Measurements from ENCODE around the gene TTC39B. TPM values are rescaled to one million over a fixed set of nuclear protein-coding genes. Genes with fewer than 3 reads are reported as not detected.
A peak's percentile ranks its signal among the peaks of the same experiment; 100 is the strongest.

TTC39B gene
- total and polyA plus RNA-seq, 2 of the 8 experiments (the other 6 are each of a cell fraction or from before 2014, with no cell fraction given): 1.6 to 10.9 TPM

DNA sequence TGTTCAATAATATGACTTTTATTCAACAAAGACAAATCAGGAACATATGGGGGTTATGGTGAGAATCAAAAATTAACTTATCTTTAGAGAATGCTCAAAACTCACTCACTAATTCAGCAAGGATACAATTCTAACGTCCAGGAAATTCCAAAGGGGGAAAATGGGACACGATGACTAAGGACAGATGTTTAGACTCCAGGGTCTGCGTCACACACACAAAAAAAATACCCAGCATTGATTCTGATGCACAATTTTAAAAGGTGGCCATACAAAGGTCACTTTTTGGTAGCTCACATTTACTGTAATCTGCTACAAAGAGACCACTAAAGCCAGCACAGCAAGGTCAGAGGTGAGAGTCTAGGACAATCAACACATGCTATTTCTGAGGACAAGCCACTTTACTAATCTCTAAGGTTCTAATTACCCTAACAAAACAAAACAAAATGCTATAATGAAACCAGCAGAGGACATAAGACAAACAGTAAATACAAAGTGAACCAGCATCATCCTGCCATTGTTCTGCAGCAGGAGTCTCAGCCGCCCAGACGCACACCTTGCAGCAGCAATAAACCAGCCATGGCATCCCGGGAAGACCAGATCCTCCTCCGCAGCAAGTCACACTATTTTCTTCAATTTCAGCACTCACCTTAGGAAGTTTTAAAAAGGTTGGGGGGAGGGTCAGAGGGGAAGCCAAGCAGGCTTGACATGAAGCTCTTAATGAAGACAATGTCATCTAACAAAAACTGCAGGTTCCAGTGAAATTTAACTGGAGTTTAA lies 57.8 kb downstream of the TTC39B start:
- H3K23me2 ChIP-seq (ENCODE audit: low read depth, low read length): no peaks in the 10 kb centered on the region
- no peak overlapping the region for H3K4ac ChIP-seq (replicated peaks; ENCODE audit: insufficient read length, low read depth, low read length)
- no peak overlapping the region for H3K9ac ChIP-seq (replicated peaks in 1 of 4; ENCODE audit: extremely low read depth in 1 of 4, low read depth in 3 of 4, low read length in 3 of 4)
- H4K20me1 ChIP-seq (replicated peaks in 1 of 2; ENCODE audit: control insufficient read depth in 1 of 2, insufficient read depth in 2 of 2, low read length in 2 of 2): no peaks in the 10 kb centered on the region
- no peak overlapping the region for H2AFZ ChIP-seq (ENCODE audit: low read length)
- TF ChIP-seq SIRT6 (IDR thresholded peaks at IDR 0.05; ENCODE audit: low read length) (no peak), NRF1 (IDR thresholded peaks at IDR 0.05; ENCODE audit: low read depth, low read length) (no peak), JUN (IDR thresholded peaks at IDR 0.05; ENCODE audit: low read depth, low read length) (no peak), FOSL1 (IDR thresholded peaks at IDR 0.05; ENCODE audit: insufficient read depth, low read depth, low read length) (no peak)
- no peak overlapping the region for H3K18ac ChIP-seq (ENCODE audit: extremely low read depth, low read length)
- no peak overlapping the region for H3K56ac ChIP-seq (replicated peaks; ENCODE audit: insufficient read length, low read depth, low read length)
- no peaks in the 10 kb centered on the region for H3K79me2 ChIP-seq (ENCODE audit: control insufficient read depth in 1 of 2, insufficient read depth in 2 of 2, low read length in 2 of 2)
- H2BK120ac ChIP-seq (replicated peaks; ENCODE audit: low read depth, low read length): no peak overlapping the region
- H3K36me3 ChIP-seq (ENCODE audit: control insufficient read depth in 2 of 4, insufficient read depth in 4 of 4, low read length in 3 of 4): no peaks in the 10 kb centered on the region
- H3K4me2 ChIP-seq (ENCODE audit: insufficient read depth in 1 of 2, low read depth in 2 of 2, low read length in 2 of 2): peak overlapping the region in 1 of 2 experiments; percentile 39; a peak in 1 of 4 replicates
- DNase-seq (ENCODE audit: low read depth in 1 of 2, low spot score in 2 of 2): no peak
- no peak overlapping the region for H2BK15ac ChIP-seq (ENCODE audit: low read length)
- POLR2A ChIA-PET (ENCODE audit: partially characterized antibody): no interaction called here
- H2BK5ac ChIP-seq (ENCODE audit: low read depth, low read length): no peak overlapping the region
- 60% methylated on average over 7 of the region's 7 CpGs; no CpG with 5 or more reads in 1 of the 2 experiments for WGBS, 2 experiments (ENCODE audit: extremely low coverage in 1 of 2, insufficient coverage in 1 of 2, insufficient read length in 1 of 2, insufficient replicate concordance in 2 of 2, low coverage in 1 of 2, low lambda C conversion rate in 2 of 2, missing lambda C conversion rate in 1 of 2)
- no peaks in the 10 kb centered on the region for H3K27me3 ChIP-seq (replicated peaks in 1 of 4; ENCODE audit: control insufficient read depth in 3 of 4, extremely low read depth in 1 of 4, insufficient read depth in 3 of 4, low read length in 3 of 4)
- no peak overlapping the region for H4K5ac ChIP-seq (ENCODE audit: insufficient read length, low read depth, low read length)
- peaks cover 2 to 8% (median 5%) of the 10 kb centered on the region in 4 experiments; a peak in 5 of 7 replicates for H3K4me1 ChIP-seq (replicated peaks in 1 of 4; ENCODE audit: control insufficient read depth in 3 of 4, insufficient read depth in 4 of 4, low read length in 3 of 4)
- no peak overlapping the region for H3K23ac ChIP-seq (ENCODE audit: insufficient read length)
- no peak overlapping the region for H2AK5ac ChIP-seq (ENCODE audit: low read depth, low read length)
- CTCF ChIA-PET (ENCODE audit: partially characterized antibody): interaction anchor here (0.9 to 2.4 kb wide), 5 partner anchors 10 to 29 kb away, joined by 3 to 10 read pairs (median 3); no protein-coding TSS in a partner anchor
- H2BK20ac ChIP-seq (ENCODE audit: low read length): no peak overlapping the region
- no peaks in the 10 kb centered on the region; a peak in 1 of 4 replicates for H3K9me3 ChIP-seq (ENCODE audit: insufficient read depth in 2 of 2, low read depth in 1 of 2, low read length in 1 of 2)
- no peak overlapping the region for H2BK12ac ChIP-seq (ENCODE audit: low read depth, low read length)
- H3K79me1 ChIP-seq (ENCODE audit: low read depth, low read length): no peaks in the 10 kb centered on the region; the same call in 1 of the 2 replicates
- H3K4me3 ChIP-seq (ENCODE audit: extremely low read depth in 1 of 4, insufficient read depth in 2 of 4, low read depth in 3 of 4, low read length in 4 of 4): no peak overlapping the region; a peak in 1 of 8 replicates
- H3K14ac ChIP-seq (ENCODE audit: insufficient read length): no peak overlapping the region
- FAIRE-seq: peak; percentile 24
- no peak overlapping the region for H4K8ac ChIP-seq (ENCODE audit: extremely low read depth, insufficient read depth, low read length)
- H4K91ac ChIP-seq (replicated peaks; ENCODE audit: insufficient read length, low read length): no peak overlapping the region
- no peak overlapping the region for H3K27ac ChIP-seq (ENCODE audit: low read depth, low read length)

Measured in H1 (cell line).